ENCODE measurements around the gene ZDHHC7.

GRCh38 chr16:84933774-84934631 is 77.3 kb downstream of the ZDHHC7 start:
- TF ChIP-seq CTCF (IDR thresholded peaks at IDR 0.05) (no peak), EP300 (IDR thresholded peaks at IDR 0.05) (no peak), POLR2A (IDR thresholded peaks at IDR 0.05) (no peak), POLR2AphosphoS5 (IDR thresholded peaks at IDR 0.05) (peak in 1 of 3 donors; percentile 27)

Measured in suprapubic skin (tissue), 4 donors.